Measurements from ENCODE around the gene SCN4B. TPM values are rescaled to one million over a fixed set of nuclear protein-coding genes. Genes with fewer than 3 reads are reported as not detected.

The SCN4B gene
- total and polyA plus RNA-seq, 2 of the 8 experiments (the other 6 are each of a cell fraction or from before 2014, with no cell fraction given): 2.8 to 4.9 TPM

- TF ChIP-seq HDAC2 (IDR thresholded peaks at IDR 0.05; ENCODE audit: borderline replicate concordance in 1 of 2, low read depth in 2 of 2, low read length in 2 of 2) (no peak), TBP (IDR thresholded peaks at IDR 0.05; ENCODE audit: low read depth, low read length) (no peak), SP4 (IDR thresholded peaks at IDR 0.05; ENCODE audit: low read length) (no peak), TCF12 (IDR thresholded peaks at IDR 0.05; ENCODE audit: low read depth, low read length) (no peak), RXRA (IDR thresholded peaks at IDR 0.05; ENCODE audit: insufficient read depth, low read depth, low read length) (no peak), EP300 (IDR thresholded peaks at IDR 0.05; ENCODE audit: borderline replicate concordance in 1 of 2, low read depth in 2 of 2, low read length in 2 of 2) (no peak), SP2 (IDR thresholded peaks at IDR 0.05; ENCODE audit: low read length) (no peak)
Observed at GRCh38 chr11:118120793-118121192, 31.8 kb downstream of the SCN4B start (continued).

Data from H1 (cell line).